SK-N-SH treated with all-trans-retinoic acid at 6 μM for 48 hours (cell line): ENCODE data around the gene CPLX4.

ENCODE experiments used
- ARNTL ChIP-seq: fragments of 450-650 bp; formaldehyde crosslinking; IDR thresholded peaks from 2 replicates; pipeline ENCODE4 v1.5.0; 2020; ENCODE audit warnings: low read depth, mild to moderate bottlenecking, moderate library complexity, borderline replicate concordance
- PATZ1 ChIP-seq: fragments of 250-450 bp; sonication (Bioruptor Pico); IDR thresholded peaks from 2 replicates; pipeline ENCODE4 v1.8.0; 2020; ENCODE audit warnings: mild to moderate bottlenecking, moderate library complexity, borderline replicate concordance
- TOX ChIP-seq: fragments of 250-450 bp; sonication (Bioruptor Pico); IDR thresholded peaks from 2 replicates; pipeline ENCODE4 v1.8.0; 2021; ENCODE audit warnings: mild to moderate bottlenecking, moderate library complexity, borderline replicate concordance
- ZFP3 ChIP-seq: fragments of 250-450 bp; sonication (Bioruptor Pico); IDR thresholded peaks from 2 replicates; pipeline ENCODE4 v1.5.0; 2020; ENCODE audit warnings: mild to moderate bottlenecking, moderate library complexity
- ZFP30 ChIP-seq: fragments of 450-650 bp; formaldehyde crosslinking; IDR thresholded peaks from 2 replicates; pipeline ENCODE4 v1.5.0; 2022; ENCODE audit warnings: mild to moderate bottlenecking, moderate library complexity
- ZNF8 ChIP-seq: fragments of 450-650 bp; formaldehyde crosslinking; IDR thresholded peaks from 2 replicates; pipeline ENCODE4 v1.5.0; 2020; ENCODE audit warnings: mild to moderate bottlenecking, moderate library complexity

- no peak for TF ChIP-seq PATZ1 (CRISPR knock-in tag)
- TF ChIP-seq TOX (CRISPR knock-in tag), result no peak
- no peak for TF ChIP-seq ARNTL (CRISPR knock-in tag)
- TF ChIP-seq ZFP3 (CRISPR knock-in tag), result no peak
- TF ChIP-seq ZNF8 (CRISPR knock-in tag), result no peak
- no peak for TF ChIP-seq ZFP30 (CRISPR knock-in tag)
Observed at GRCh38 chr18:59286341-59286740, 32.1 kb downstream of the CPLX4 start.
